Islet precursor cell (in vitro differentiated cells): ENCODE measurements around the gene UGT1A6.
"Not testable (repeated sequence)": the region's sequence is repeated elsewhere in the genome, so short reads cannot be mapped to it uniquely, and the experiment has no call there.

Experiments used
- DNase-seq: peaks from one replicate; pipeline ENCODE4 v3.0.0-alpha.2; 2018

Gene UGT1A6

DNA sequence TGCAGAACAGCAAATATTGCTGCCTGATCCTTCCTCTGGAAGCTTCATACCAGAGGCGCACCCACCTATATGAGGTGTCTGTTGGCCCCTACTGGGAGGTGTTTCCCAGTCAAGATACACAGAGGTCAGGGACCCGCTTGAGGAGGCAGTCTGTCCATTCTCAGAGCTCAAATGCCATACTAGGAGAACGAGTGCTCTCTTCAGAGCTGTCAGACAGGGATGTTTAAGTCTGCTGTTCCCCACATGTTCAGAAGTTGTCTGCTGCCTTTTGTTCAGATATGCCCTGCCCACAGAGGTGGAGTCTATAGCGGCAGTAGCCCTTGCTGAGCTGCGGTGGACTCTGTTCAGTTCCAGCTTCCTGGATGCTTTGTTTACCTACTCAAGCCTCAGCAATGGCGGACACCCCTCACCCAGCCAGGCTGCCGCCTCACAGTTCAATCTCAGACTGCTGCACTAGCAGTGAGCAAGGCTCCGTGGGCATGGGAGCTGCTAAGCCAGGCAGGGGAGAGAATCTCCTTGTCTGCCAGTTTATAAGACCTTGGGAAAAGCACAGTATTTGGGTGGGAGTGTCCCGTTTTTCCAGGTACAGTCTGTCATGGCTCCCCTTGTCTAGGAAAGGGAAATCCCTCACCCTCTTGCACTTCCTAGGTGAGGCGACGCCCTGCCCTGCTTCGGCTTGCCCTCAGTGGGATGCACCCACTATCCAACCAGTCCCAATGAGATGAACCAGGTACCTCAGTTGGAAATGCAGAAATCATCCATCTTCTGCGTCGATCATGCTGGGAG is 44.4 kb downstream of the UGT1A6 start:
- not testable (repeated sequence) for DNase-seq

DNA sequence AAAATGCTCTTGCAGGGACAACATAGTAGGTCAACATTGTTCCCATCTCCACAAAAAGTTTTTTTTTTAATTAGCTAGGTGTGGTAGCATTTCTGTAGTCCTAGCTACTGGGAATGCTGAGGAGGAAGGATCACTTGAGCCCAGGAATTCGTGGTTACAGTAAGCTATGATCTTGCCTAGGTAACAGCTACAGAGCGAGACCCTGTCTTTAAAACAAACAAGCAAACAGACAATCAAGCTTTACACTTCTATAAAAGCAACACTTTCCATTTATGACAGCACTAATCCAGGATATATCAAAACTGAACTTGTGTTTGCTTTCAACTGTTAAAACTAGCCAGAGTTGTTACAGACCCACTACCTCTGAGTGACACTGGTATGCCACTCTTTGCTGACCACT is 48.2 kb downstream of the UGT1A6 start:
- no peak for DNase-seq

DNA sequence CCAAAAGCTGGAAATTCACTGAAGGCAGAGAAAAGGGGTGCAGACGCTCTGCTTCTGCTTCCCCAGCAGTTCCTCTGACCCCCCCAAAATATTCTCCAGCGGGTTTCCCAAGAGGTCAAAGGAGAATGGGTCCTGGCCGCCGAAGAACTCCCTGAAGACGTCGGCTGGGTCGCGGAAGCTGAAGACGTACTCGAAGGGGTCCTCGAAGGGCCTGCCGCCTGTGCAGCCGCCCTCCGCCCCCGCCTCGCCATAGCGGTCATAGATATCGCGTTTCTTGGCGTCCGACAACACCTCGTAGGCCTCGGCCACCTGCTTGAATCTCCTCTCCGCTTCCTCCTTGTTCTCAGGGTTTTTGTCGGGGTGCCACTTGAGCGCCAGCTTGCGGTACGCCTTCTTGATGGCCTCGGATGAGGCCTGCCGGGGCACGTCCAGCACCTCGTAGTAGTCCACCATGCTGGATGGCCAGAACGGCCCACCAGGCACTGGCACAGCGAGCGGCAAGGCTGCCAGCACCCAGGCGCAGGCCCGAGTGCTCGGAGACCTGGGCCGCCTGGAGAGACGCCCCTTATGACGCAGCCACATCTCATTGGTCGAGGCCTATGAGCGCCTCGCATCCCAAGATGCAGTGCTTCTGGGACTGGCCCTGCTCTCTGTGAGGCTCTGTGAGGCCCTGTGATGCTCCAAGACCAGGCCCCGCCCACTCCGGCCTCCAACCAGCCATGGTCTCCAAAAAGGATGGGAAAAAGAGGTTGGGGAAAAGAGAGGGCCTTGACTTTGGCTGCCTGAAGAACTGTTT is 51.0 kb downstream of the UGT1A6 start:
- no peak for DNase-seq

DNA sequence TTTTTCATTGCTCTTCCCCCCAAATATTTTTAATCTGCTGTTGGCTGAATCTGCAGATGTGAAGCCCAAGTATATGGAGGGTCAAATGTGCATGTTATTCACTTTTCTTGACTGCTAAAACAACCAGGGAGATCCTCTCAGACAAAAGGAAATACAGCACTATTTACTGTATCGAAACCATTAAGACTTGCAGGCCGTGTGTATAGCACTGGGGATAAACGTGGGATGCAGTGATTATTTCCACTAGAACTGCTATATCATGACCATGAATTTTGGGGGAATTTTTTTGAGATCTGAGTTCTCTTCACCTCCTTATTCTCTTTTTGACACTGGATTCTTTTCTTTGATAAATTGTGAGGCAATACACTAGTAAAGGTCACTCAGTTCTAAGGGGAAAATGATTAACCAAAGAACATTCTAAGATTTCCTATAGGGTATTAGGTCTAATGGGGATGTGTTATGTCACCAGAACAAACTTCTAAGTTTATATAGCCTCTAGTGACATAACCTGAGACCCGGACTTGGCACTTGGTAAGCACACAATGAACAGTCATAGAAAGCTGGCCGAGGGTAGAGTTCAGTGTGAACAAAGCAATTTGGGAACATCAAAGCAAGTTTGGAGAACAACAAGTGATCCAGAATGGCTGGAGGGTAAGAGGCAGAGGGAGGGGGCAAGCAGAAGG is 52.5 kb downstream of the UGT1A6 start:
- no peak for DNase-seq

DNA sequence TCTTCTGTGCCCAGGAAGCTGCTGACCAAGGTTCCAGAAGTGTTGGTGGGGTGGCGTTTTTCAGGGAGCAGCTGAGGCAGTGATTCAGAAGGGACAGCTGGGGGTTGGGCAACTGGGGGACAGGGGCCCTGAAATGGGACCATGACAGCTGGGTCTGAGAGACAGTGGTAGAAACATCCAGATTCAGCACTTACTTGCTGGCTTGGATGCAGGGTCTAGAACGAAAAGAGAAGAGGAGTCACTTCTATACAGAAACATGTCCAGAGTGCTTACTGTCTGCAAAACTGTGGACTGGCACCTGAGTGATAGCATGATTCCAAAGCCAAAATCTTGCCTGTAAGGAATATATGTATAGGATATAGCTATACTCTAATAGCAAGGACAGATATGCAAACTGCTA is 53.1 kb downstream of the UGT1A6 start:
- not testable (repeated sequence) for DNase-seq

DNA sequence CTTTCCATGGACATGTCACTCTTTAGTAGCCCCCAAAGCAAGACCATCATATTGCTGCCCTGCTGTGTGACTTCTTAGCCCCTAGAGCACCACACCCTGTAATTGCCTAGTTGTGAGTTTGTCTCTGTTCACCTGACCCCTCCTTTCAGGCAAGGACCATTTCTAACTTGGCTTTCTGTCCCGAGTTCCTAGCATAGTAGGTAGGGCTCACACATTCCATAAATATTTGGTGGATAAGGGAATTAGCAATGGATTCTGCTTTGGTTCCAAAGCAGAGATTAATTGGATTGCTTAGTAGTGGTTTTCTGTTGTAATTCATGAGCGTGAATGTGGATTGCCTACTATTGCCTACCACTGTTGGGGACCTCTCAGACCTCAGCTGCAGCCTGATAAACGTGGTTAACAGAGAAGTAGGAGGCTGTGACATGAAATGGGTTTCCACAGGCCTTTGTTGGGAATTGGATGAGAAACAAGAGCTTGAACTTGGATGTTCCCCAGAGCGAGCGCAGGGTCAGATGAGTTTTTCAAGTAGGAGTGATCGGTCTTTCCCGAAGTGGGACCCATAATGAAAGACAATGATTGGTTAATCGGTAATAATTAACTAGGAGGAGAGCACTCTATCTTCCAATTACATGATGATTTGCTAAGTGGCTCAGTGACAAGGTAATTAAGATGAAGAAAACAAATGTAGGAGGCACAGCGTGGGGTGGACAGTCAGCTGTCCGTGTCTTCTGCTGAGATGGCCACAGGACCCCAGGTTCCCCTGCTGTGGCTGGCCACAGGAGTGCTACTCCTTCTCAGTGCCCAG is 54.0 kb downstream of the UGT1A6 start:
- no peak for DNase-seq

DNA sequence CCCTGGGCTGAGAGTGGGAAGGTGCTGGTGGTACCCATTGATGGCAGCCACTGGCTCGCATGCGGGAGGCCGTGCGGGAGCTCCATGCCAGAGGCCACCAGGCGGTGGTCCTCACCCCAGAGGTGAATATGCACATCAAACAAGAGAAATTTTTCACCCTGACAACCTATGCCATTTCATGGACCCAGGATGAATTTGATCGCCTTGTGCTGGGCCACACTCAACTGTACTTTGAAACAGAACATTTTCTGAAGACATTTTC is 54.5 kb downstream of the UGT1A6 start:
- no peak for DNase-seq

DNA sequence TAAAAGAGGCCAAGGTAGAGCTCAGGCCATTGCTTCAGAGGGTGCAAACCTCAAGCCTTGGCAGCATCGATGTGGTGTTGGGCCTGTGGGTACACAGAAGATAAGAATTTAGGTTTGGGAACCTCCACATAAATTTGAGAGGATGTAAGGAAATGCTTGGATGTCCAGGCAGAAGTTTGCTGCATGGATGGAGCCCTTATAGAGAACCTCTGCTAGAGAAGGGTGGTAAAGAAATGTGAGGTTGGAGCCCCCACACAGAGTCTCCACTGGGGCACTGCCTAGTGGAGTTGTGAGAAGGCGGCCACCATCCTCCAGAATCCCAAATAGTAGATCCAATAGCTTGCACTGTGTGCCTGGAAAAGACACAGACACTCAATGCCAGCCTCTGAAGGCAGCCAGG is 58.0 kb downstream of the UGT1A6 start:
- DNase-seq, result not testable (repeated sequence)

DNA sequence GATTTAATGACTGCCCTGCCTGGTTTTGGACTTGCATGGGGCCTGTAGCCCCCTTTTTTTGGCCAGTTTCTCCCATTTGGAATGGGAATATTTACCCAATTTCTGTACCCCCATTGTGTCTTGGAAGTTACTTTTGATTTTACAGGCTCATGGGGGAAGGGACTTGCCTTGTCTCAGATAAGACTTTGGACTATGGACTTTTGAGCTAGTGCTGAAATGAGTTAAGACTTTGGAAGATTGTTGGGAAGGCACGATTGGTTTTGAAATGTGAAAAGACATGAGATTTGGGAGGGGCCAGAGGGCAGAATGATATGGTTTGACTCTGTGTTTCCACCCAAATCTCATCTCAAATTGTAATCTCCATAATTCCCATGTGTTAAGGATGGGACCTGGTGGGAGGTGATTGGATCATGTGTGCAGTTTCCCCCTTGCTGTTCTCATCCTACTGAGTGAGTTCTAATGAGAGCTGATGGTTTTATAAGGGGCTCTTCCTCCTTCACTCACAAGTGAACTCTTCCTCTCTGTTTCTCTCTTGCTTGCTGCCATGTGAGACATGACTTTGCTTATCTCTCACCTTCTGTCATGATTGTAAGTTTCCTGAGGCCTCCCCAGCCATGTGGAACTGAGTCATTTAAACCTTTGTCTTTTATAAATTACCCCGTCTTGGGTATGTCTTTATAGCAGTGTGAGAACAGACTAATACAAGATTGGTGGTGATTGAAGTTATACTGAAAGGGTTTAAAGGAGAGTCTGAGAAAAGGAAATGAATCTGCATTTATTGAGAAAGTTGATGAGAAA is 58.7 kb downstream of the UGT1A6 start:
- DNase-seq, result not testable (repeated sequence)

DNA sequence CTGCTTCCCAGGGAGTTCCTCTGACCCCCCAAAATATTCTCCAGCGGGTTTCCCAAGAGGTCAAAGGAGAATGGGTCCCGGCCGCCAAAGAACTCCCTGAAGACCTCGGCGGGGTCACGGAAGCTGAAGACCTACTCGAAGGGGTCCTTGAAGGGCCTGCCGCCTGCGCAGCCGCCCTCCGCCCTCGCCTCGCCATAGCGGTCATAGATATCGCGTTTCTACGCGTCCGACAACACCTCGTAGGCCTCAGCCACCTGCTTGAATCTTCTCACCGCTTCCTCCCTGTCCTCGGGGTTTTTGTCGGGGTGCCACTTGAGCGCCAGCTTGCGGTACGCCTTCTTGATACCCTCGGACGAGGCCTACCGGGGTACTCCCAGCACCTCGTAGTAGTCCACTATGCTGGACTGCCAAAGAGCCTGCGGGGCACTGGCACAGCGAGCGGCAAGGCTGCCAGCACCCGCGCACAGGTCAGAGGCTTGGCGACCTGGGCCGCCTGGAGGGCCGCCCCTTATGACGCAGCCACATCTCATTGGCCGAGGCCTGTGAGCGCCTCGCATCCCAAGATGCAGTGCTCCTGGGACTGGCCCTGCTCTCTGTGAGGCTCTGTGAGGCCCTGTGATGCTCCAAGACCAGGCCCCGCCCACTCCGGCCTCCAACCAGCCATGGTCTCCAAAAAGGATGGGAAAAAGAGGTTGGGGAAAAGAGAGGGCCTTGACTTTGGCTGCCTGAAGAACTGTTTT is 62.4 kb downstream of the UGT1A6 start:
- DNase-seq, result no peak

DNA sequence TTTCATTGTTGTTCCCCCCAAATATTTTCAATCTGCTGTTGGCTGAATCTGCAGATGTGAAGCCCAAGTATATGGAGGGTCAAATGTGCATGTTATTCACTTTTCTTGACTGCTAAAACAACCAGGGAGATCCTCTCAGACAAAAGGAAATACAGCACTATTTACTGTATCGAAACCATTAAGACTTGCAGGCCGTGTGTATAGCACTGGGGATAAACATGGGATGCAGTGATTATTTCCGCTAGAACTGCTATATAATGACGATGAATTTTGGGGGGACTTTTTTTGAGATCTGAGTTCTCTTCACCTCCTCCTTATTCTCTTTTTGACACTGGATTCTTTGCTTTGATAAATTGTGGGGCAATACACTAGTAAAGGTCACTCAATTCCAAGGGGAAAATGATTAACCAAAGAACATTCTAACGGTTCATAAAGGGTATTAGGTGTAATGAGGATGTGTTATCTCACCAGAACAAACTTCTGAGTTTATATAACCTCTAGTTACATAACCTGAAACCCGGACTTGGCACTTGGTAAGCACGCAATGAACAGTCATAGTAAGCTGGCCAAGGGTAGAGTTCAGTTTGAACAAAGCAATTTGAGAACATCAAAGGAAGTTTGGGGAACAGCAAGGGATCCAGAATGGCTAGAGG is 63.9 kb downstream of the UGT1A6 start:
- no peak for DNase-seq

DNA sequence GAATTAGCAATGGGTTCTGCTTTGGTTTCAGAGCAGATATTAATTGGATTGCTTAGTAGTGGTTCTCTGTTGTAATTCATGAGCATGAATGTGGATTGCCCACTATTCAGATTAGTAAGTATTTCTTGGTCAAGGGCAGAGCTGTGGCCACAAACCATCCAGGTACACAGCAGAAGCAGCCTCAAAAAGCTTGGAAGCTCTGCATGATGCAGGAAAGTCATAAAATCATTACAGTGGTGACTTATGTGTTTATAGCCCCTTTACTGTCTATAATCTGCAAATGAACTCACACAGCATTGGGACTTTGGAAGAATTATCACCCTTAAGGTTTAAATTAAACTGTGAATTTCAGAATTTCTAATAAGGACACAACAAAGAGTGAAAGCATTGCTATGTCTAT is 65.5 kb downstream of the UGT1A6 start:
- no peak for DNase-seq

DNA sequence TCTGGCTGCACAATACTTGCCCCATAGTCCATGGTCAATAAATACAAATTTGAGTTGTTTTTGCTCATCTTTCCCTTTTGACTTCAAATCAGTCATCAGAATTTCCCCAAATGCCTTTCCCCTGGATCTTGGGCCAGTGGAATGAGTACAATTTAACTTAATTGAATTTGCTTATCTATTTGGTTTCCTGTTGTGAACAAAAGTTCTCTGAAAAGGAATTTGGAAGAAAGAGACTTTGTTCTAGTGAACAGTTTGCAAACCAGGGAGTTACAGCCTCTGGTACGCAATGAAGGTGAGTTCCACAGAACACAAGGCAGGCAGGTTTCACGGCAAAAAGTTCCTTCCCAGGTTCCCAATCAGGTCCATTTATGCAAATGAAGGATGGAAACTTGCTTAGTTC is 66.2 kb downstream of the UGT1A6 start:
- DNase-seq, result no peak

DNA sequence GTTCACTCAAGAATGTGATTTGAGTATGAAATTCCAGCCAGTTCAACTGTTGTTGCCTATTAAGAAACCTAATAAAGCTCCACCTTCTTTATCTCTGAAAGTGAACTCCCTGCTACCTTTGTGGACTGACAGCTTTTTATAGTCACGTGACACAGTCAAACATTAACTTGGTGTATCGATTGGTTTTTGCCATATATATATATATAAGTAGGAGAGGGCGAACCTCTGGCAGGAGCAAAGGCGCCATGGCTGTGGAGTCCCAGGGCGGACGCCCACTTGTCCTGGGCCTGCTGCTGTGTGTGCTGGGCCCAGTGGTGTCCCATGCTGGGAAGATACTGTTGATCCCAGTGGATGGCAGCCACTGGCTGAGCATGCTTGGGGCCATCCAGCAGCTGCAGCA is 67.4 kb downstream of the UGT1A6 start, which contains the start of gene UGT1A1:
TSS of gene UGT1A1 (plus strand) at position 228 of the 400 bp plus-strand sequence. CDS start at position 246, 18 bp downstream.
- DNase-seq, result no peak

DNA sequence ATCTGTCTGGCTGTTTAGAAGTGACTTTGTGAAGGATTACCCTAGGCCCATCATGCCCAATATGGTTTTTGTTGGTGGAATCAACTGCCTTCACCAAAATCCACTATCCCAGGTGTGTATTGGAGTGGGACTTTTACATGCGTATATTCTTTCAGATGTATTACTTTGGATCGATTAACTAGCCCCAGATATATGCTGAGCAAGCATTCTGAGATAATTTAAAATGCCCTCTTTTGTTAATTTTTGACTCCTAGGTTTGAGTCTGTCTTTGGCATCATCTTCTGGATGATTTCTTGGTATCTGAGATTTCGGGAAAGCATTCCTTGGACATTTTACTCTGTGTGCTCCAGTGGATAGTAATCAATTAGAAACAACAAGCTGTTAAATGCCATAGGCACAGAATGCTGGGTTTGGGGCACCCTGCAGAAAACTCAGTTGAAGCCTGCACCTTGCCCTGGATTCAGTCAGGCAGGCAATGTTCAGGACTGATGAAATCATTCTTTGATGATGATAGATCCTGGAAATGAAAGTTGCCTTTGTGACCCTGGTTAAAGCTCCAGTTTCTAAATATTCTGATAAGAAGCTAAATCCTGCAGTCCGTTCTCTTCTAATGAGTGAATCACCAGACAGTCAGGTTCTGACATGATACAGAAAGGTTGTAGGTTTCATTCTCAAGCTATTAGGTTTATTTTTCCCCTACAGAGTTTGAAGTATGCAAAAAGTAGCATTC is 68.5 kb downstream of the UGT1A6 start:
- DNase-seq, result no peak

DNA sequence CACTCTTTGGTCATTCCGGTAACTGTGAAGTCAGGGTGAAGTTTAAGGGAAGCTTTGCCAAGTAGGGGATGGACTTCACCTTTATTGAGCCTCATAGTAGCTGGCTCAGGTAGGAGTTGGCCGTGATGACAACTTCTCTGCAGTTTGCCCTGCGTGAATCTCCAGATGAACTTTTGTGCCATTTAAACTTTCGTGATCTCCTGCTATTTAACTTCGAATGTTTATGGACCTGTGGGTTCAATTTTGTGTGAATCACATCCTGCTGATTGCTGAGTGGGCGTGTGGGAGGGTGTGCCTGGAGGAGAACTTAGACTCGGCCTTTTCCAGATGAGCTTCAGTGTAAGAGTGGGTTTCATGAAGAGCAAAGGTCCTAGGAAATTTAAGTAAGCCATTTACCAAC is 71.6 kb downstream of the UGT1A6 start:
- no peak for DNase-seq

DNA sequence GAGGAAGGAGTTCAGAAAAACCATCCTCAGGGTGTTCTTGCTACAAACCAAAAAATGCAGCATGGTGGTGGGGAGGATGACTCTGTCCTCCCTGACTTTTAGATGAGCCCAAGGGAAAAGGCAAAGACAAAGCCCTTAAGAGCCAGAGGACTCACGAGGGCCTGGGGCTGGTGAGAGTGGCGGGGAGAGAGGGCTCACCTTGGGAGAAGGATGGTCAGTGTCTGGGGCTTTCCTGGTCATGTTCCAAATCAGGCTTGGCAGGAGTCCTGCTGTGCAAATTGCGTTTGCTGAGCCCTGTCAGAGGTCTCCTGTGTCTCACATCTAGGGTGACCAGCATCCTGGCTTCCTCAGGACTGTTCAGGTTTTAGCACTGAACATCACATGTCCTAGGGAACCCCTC is 72.1 kb downstream of the UGT1A6 start:
- no peak for DNase-seq

DNA sequence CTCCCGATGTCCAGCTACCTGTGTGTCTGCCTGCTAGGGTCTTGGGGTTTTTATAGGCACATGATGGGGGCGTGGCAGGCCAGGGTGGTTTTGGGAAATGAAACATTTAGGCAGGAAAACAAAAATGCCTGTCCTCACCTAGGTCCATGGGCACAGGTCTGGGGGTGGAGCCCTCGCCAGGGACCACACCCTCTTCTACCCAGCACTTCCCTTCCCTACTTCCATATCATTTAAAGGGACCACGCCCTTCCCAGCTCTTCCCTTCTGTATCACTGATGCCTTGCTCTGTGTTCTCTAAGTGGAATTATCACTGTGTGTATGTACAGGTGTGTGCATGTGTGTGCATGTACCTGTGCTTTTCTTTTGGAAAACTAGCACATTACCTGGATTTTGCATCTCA is 73.7 kb downstream of the UGT1A6 start:
- DNase-seq, result no peak

DNA sequence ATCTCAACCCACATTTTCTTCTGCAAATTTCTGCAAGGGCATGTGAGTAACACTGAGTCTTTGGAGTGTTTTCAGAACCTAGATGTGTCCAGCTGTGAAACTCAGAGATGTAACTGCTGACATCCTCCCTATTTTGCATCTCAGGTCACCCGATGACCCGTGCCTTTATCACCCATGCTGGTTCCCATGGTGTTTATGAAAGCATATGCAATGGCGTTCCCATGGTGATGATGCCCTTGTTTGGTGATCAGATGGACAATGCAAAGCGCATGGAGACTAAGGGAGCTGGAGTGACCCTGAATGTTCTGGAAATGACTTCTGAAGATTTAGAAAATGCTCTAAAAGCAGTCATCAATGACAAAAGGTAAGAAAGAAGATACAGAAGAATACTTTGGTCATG is 75.4 kb downstream of the UGT1A6 start:
- no peak for DNase-seq

DNA sequence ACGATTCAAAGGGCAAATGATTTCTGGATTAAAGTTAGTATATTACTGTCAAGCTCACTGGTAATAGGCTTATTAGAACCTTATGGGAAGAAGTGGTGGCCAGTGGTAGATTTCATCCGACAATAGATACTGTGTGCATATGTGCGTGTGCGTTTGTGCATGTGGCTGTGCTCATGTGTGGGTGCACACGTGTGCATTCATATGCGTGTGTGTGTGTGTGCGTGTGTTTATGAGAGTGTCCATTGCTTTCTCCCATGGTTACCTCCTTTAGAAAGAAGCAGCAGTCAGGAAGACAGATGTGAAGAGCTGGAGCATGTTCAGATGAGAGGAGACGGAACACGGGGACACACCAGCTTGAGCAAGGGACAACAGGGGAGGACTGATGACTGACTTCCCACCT is 76.6 kb downstream of the UGT1A6 start:
- no peak for DNase-seq
